Lower leg skin (tissue), 4 donors: ENCODE data around the gene ZBTB49. TPM values are rescaled to one million over a fixed set of nuclear protein-coding genes. Genes with fewer than 3 reads are reported as not detected.

Experiments used
- DNase-seq, 2 donors: peaks; one replicate each; pipeline ENCODE4 v3.0.0-alpha.2; 2019; ENCODE audit warnings: low spot score in 2 of 2
- H3K4me3 ChIP-seq: fragments of 200-600 bp; sonication (generic); 2 replicates; pipeline ENCODE4 v1.5.1; 2017; ENCODE audit warnings: mild to moderate bottlenecking, low read depth; ENCODE audit not compliant: poor library complexity, severe bottlenecking
- CTCF ChIP-seq, 3 donors: fragments of 450-650 bp; IDR thresholded peaks; one replicate each; pipeline ENCODE4 v1.5.1; 2016; ENCODE audit warnings: antibody characterized with exemption in 3 of 3, mild to moderate bottlenecking in 3 of 3, moderate library complexity in 2 of 3
- POLR2A ChIP-seq, 2 donors: fragments of 450-650 bp; IDR thresholded peaks; one replicate each; pipeline ENCODE4 v1.6.1; 2016 to 2017; ENCODE audit warnings: antibody characterized with exemption in 2 of 2, mild to moderate bottlenecking in 1 of 2, moderate library complexity in 1 of 2
- WGBS, 2 donors: methylation state at CpG; one replicate each; pipeline ENCODE4 v1.1.5; 2018; 5-methylcytosine and 5-hydroxymethylcytosine counted together
- intact Hi-C: fragments of 100-400 bp; cut with DNase I; formaldehyde crosslinking; loops from one replicate; pipeline ENCODE4 v1.15.0; 2023; ENCODE audit warnings: low total_unique reads
- total RNA-seq, 4 donors: library from RNA; depleted of rRNA; stranded (reverse); fragments of >200 nt; gene quantifications; one replicate each; pipeline ENCODE4 v1.1.0, GENCODE V29; 2016

ZBTB49 gene
- total RNA-seq, 4 donors from 2014 or later: 4.9 to 29.5 (median 6.9) TPM

- intact Hi-C loops: no loop called here
- DNase-seq: no peak
- 81 to 85% methylated on average over 10 of the region's 10 CpGs for WGBS, 2 donors
- TF ChIP-seq POLR2A (IDR thresholded peaks at IDR 0.05): no peak
- no peak for TF ChIP-seq CTCF (IDR thresholded peaks at IDR 0.05)
- H3K4me3 ChIP-seq: no peak overlapping the region
These were observed 18.1 kb upstream of the ZBTB49 start for GRCh38 chr4:4271912-4272311.

GRCh38 chr4:4274226-4274625 lies 15.8 kb upstream of the ZBTB49 start:
- intact Hi-C loops: no loop called here
- no peak for TF ChIP-seq POLR2A (IDR thresholded peaks at IDR 0.05)
- no peak for TF ChIP-seq CTCF (IDR thresholded peaks at IDR 0.05)
- 91 to 94% methylated on average over 14 of the region's 14 CpGs for WGBS, 2 donors
- DNase-seq: no peak
- H3K4me3 ChIP-seq: no peak overlapping the region

GRCh38 chr4:4277531-4277930 lies 12.5 kb upstream of the ZBTB49 start:
- no peak overlapping the region for H3K4me3 ChIP-seq
- DNase-seq: no peak
- intact Hi-C loops: no loop called here
- WGBS, 2 donors: 70 to 71% methylated on average over 6 of the region's 6 CpGs
- TF ChIP-seq CTCF (IDR thresholded peaks at IDR 0.05) (no peak), POLR2A (IDR thresholded peaks at IDR 0.05) (no peak)

GRCh38 chr4:4281787-4282186 lies 8.3 kb upstream of the ZBTB49 start:
- DNase-seq: no peak
- no peak overlapping the region for H3K4me3 ChIP-seq
- 93 to 96% methylated on average over 6 of the region's 6 CpGs for WGBS, 2 donors
- TF ChIP-seq POLR2A (IDR thresholded peaks at IDR 0.05) (no peak), CTCF (IDR thresholded peaks at IDR 0.05) (no peak)
- intact Hi-C loops: no loop called here

GRCh38 chr4:4284827-4285618 lies 5.0 kb upstream of the ZBTB49 start:
- DNase-seq: no peak
- TF ChIP-seq CTCF (IDR thresholded peaks at IDR 0.05) (no peak), POLR2A (IDR thresholded peaks at IDR 0.05) (no peak)

GRCh38 chr4:4288098-4288497 lies 2.0 kb upstream of the ZBTB49 start:
- H3K4me3 ChIP-seq: no peak overlapping the region
- no peak for DNase-seq
- TF ChIP-seq POLR2A (IDR thresholded peaks at IDR 0.05) (no peak), CTCF (IDR thresholded peaks at IDR 0.05) (no peak)
- intact Hi-C loops: no loop called here

More at GRCh38 chr4:4284827-4285618, 5.0 kb upstream of the ZBTB49 start:
- 74% methylated on average over 11 of the region's 11 CpGs for WGBS, 2 donors
- intact Hi-C loops: no loop called here
- no peak overlapping the region for H3K4me3 ChIP-seq
